NCI-H146 treated with DMSO at 0.1 percent for 48 hours (cell line): ENCODE measurements around the gene MAP6D1.

Experiments used
- DNase-seq: peaks from one replicate; lab custom pipeline; 2025; ENCODE audit not compliant: unreplicated experiment; lab: John Stamatoyannopoulos, UW

MAP6D1 gene

GRCh38 chr3:183825456-183826161 lies at the start of gene MAP6D1:
Gene MAP6D1 (minus strand): TSS chr3:183825577. CDS start chr3:183825547, 30 bp downstream.
- DNase-seq = peak; percentile 80

DNA sequence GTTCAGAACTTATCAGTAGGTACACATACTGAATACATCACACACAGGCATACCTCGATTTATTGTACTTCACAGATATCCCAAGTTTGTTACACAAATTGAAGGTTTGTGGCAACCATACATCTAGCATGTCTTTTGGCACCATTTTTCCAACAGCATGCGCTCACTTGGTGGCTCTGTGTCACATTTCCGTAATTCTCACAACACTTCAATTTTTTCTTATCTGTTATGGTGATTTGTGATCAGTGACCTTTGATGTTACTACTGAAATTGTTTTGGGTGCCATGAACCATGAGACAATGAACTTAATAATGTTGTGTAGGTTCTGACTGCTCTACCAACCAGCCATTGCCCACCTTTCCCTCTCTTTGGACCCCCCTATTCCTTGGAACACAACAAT lies 48.5 kb upstream of the MAP6D1 start:
- no peak for DNase-seq

DNA sequence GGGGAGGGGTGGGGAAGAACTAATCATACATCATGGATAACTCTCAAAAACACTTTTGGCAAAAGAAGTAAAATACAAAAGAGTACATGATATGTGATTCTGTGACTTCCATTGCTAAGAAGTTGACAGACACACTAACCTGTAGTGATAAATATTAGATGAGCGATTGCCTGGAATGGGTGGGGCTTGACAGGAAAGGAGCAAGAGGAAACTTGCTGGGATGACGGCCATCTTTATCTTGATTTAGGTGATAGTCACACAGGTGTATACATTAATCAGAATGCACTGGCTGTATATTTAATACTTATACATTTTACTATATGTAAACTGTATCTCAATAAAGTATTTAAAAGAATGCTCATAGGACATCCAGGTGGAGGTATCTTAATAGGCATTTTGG lies 46.2 kb upstream of the MAP6D1 start:
- no peak for DNase-seq

- no peak for DNase-seq
Measured at GRCh38 chr3:183870563-183870962, 45.2 kb upstream of the MAP6D1 start.

DNA sequence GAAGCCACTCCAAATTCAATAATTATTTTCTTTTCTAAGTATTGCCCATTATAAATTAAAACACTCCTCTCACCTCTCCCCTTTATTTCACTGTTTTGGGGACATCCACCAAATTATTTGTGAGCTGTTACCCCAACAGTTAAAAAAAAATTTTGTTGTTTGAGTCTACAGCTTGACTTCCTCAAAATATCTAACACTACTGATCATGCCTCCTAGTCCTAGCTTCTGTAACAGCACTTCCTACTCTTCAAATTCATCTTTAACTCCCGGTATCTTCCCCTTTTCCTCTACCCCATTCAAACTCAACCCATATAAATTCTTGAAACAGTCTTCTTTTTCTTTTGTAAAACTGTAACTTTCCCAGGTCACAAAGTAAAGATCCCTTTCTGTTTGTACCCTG lies 43.4 kb upstream of the MAP6D1 start:
- DNase-seq = no peak

GRCh38 chr3:183862610-183863009 lies 37.2 kb upstream of the MAP6D1 start:
- no peak for DNase-seq

DNA sequence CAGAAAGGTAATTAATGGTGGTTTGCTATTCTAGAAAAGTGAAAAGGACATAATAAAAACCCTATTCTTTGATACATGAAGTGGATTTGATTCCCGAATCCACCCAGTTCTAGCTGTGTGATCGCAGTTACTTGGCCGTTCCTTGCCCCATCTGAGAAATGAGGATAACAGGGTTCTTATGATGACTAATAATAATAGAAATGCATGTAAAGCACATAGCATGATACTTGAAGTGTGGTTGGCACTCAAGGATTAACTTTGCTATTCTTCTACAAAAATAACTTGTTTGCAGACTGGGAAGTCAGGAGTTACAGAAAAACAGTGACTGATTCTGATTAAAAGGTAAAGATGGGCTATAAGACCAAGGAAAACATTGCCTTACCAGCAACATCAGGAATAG lies 32.5 kb upstream of the MAP6D1 start:
- no peak for DNase-seq

- no peak for DNase-seq
Measured at GRCh38 chr3:183854318-183855035, 29.1 kb upstream of the MAP6D1 start.

- DNase-seq = no peak
Measured at GRCh38 chr3:183845608-183846288, 20.4 kb upstream of the MAP6D1 start.

DNA sequence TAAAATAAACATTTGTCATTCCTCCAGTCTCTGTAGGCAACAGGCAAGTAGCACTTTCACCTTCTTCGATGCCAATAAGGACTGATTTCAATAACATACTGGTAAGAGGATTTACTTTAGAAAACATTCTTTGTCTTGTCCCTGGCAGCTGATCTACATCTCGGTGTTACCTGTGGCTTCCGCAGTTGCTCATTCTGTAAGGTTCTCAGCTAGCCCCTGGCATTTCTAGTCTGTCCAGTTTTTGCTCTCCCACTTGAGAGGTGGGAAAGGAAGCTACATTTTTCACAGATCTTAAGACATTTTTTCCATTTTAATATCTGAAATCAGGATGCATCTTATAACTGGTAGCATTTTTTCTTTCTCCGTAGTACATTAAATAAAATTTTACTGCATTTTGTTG lies 19.7 kb upstream of the MAP6D1 start:
- no peak for DNase-seq

DNA sequence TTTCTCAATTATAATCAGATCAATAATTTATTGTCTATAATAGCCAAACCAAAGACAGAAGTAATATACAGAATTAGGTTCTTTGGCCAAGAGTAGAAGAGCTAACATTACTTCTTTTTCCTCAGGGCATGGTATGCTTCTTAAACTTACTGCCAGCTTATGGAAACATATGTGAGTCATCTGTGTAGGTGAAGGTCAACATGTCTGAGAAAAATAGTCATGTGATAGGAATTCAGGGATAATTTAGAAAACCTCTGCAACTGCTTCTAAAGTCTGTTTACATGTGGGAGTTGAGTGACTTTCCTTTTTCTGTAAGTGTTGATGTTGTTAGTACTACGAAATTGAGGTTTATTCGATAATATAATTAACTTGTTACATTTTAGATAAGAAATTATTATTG lies 19.2 kb upstream of the MAP6D1 start:
- DNase-seq = no peak

- DNase-seq = no peak
Measured at GRCh38 chr3:183839751-183840150, 14.4 kb upstream of the MAP6D1 start.

GRCh38 chr3:183837894-183838293 lies 12.5 kb upstream of the MAP6D1 start:
- no peak for DNase-seq

DNA sequence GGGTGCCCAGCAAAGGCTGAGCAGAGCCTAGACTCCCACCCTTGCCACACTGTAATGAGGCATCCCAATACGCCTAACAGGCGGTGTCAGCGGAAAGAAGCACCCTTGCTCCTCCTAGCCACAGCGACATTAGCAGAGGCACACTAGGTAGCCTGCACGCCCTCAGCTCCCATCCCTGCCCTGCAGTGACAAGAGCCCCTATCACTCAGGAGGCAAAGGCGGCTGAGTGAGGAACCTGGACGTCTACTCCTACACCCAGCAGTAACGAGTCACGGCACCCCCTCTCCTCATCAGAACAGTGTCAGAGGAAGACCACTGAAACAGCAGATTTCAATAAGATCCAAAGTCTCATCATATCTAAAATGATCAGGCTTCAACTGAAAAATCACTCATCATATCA lies 12.0 kb upstream of the MAP6D1 start:
- DNase-seq = no peak

DNA sequence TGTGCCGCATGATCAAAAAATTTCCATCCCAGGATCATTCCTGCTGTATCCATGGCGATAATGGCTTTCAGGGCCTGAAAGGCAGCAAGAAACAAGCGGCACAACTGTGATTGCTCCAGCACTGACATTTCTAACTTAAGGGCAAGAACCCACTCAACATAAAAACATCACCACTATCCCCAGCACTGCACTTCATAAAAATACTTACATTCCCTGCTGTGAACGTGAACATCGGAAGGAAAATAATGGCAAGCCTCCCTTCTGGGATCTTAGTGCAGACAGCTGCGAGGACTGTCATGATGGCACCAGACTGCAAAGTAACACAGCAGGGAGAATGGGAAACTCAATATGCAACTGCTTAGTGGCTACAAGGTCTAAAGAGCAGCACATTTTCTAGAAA lies 8.1 kb upstream of the MAP6D1 start:
- no peak for DNase-seq

DNA sequence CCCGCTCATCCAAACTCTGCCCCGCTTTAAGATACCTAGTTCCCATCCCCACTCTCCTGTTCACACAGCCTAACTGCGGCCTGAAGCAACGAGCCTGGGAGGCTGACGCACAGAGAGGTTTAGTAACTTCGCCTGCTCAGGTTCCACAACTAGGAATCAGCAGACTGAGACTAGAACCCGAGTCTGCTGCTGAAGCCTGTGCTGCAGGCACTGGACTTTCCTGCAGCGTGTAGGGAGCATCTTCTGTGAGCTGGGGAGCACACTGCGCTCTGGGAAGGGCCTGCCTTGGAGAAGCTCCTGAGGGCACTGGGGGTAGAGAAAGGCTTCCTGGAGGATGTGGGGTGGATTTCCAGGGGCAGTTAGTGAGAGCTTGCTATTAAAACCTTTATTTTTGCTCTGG lies 4.8 kb upstream of the MAP6D1 start:
- no peak for DNase-seq

DNA sequence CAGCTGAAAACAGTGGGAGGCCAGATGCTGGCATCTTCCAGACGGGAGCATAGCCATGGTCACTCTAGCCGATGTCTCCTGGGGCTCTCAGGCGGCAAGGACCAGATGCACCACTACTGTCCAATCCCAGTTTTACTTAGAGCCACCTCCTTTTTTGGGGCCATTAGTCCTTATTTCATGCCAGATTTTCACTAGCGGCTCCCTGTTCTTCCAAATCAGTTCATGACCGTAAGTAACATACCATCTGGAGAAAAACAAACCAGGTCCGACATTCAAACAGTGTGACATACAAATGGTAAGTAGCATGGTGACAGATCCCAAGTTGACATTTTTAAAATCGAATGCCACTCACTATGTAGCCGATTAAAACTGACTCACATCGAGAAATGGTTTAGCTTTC lies 4.1 kb upstream of the MAP6D1 start:
- DNase-seq = no peak

DNA sequence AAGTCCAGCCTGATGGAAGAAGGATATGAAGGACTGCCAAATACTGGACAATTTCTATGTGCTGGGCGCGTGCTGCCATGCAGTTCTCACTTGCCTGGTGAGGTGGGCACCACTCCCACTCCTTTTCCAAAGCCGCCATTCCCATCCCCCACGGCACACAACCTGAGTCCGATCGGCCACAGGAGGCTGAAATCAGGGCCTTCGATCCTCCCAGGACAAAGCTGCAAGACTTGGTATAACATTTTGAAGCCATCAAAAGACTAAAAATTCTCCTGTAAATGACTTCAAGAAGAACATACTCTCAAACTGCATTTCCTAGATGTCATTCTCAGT lies 3.1 kb upstream of the MAP6D1 start:
- no peak for DNase-seq

DNA sequence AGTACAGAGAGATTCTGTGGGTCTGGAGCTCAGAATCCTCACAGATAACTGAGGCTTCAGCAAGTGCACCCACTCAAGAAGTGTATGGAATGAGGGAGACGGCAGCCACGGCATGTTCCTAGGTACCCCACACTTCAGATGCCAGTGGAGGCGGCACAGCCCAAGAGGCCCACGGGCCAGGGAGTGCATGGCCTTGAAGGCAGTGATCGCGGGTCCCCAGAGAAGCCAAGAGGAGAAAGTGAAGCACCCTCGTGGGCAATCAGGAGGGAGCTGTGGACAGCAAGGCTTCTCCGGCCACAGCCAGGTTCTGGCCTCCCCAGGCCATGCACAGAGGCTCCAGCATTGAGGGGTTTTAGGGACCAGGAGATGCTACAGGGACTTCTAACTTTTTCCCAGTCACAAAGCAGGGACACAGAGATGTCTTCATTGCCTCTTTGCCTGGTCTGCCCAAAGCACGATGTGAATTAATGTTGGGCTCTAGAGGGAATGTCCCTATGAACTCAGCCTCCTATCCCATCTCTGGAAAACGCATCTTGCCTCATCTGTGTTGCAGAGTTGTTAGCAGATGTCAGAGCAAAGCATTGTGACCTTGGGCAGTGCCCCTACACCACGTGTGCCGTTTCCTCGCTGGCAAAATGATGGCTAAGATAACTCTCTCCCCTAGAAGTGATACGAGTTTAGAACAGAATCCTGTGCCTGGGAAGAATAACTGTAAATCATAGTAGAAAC lies 2.6 kb upstream of the MAP6D1 start:
- DNase-seq = no peak

DNA sequence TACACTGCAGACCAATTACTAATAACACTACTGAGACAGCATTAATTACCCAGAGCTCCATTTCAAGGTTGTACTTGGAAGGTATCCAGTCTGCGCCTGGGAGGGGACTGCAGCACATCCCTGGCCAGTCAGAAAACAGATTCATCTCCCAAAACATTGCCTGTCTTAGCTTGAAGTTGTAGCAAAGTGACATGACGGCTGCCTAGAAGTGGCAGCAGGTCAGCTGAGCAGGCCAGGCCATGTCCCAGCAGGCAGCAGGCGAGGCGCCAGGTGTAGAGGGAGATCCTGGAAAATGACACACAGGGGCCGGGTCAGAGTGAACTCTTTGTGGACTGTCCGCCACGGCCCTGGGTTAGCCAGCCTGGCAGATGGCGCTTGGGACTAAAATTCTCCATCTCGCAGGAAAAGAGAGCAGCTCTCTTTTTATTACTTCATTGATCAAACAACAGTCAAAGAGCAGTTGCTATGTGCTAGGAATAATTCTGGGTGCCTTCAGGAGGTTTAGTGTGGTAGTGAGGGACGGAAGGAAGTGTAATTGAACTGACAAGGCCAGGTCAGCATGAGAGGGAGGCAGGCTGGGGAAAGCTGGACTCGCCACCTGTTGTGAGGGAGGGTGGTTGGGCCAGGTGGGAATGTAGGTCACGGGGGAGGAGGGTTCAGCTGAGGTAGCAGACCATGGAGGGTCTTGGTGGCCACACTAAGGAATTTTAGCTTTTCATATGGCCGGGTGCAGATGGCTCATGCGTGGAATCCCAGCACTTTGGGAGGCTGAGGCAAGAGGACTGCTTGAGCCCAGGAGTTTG lies 1.3 kb upstream of the MAP6D1 start:
- peak; percentile 79 for DNase-seq
